GM12878 (cell line): ENCODE results near the gene KLHL30. TPM values are rescaled to one million over a fixed set of nuclear protein-coding genes. Genes with fewer than 3 reads are reported as not detected.

Source experiments
- ATAC-seq: fragments of 200-7000 bp; cut with Tn5 transposase; 3 replicates; pipeline ENCODE4 v1.9.1; 2020; ENCODE audit warnings: mild to moderate bottlenecking, moderate library complexity
- BruUV-seq: library from RNA; stranded (reverse); fragments of 400-500 nt; replicated peaks from 2 replicates; lab custom pipeline; 2021; lab: Mats Ljungman, UMichigan
- CTCF ChIA-PET: fragments of 300-600 bp; sonication (Branson Sonifier 250); formaldehyde crosslinking; extraction: SDS; loops from one replicate; lab custom pipeline; 2021; ENCODE audit warnings: inconsistent platforms; lab: Yijun Ruan, JAX
- POLR2A ChIA-PET: fragments of 350-600 bp; formaldehyde crosslinking; extraction: SDS; loops from one replicate; lab custom pipeline; 2021; ENCODE audit warnings: inconsistent platforms; lab: Charles Lee
- RAD21 ChIA-PET: fragments of 300-600 bp; sonication (Branson Sonifier 250); formaldehyde crosslinking; loops from one replicate; lab custom pipeline; 2023; ENCODE audit warnings: antibody characterized with exemption; ENCODE audit not compliant: unreplicated experiment; lab: Charles Lee
- SMC1A ChIA-PET: fragments of 300-600 bp; sonication (Branson Sonifier 250); formaldehyde crosslinking; loops from one replicate; lab custom pipeline; 2023; ENCODE audit not compliant: unreplicated experiment, uncharacterized antibody; lab: Charles Lee
- DNase-seq: peaks from one replicate; pipeline ENCODE4 v3.0.0-alpha.2; 2011; ENCODE audit warnings: low read depth, low spot score
- FAIRE-seq: peaks from 3 replicates; lab custom pipeline; 2011; peaks lifted over from hg19 to GRCh38; lab: Jason Lieb, UNC
- H2AFZ ChIP-seq: 2 replicates; pipeline ENCODE4 v1.6.0; 2011; ENCODE audit warnings: low read depth, low read length, control low read depth; ENCODE audit not compliant: control insufficient read depth
- H3K27ac ChIP-seq: 2 replicates; pipeline ENCODE4 v1.5.1; 2011; ENCODE audit warnings: control low read depth; ENCODE audit not compliant: control insufficient read depth, insufficient read depth
- H3K27me3 ChIP-seq, 2 experiments: replicated peaks in 1 of 2; 2 replicates each; pipeline versions ENCODE4 v1.6.0 to v1.6.1; 2011; ENCODE audit warnings: low read length in 1 of 2; ENCODE audit not compliant: control insufficient read depth in 2 of 2, insufficient read depth in 2 of 2
- H3K36me3 ChIP-seq, 2 experiments: 2 replicates each; pipeline ENCODE4 v1.5.1; 2011; ENCODE audit warnings: low read length in 1 of 2; ENCODE audit not compliant: control insufficient read depth in 2 of 2, insufficient read depth in 2 of 2
- H3K4me1 ChIP-seq: 2 replicates; pipeline ENCODE4 v1.6.1; 2011; ENCODE audit warnings: mild to moderate bottlenecking, low read length, moderate library complexity, mixed read lengths; ENCODE audit not compliant: control insufficient read depth, insufficient read depth
- H3K4me2 ChIP-seq: 2 replicates; pipeline ENCODE4 v1.6.0; 2011; ENCODE audit warnings: control low read depth; ENCODE audit not compliant: control insufficient read depth, insufficient read depth
- H3K4me3 ChIP-seq: fragments of 200-600 bp; sonication (generic); 2 replicates; pipeline ENCODE4 v1.5.1; 2016
- H3K79me2 ChIP-seq: 2 replicates; pipeline ENCODE4 v1.6.0; 2011; ENCODE audit warnings: low read length; ENCODE audit not compliant: control insufficient read depth, insufficient read depth
- H3K9ac ChIP-seq: 2 replicates; pipeline ENCODE4 v1.8.0; 2011; ENCODE audit warnings: low read length, control low read depth, mixed read lengths; ENCODE audit not compliant: control insufficient read depth, insufficient read depth
- H3K9me3 ChIP-seq: replicated peaks from 3 replicates; pipeline ENCODE4 v1.5.1; 2011; ENCODE audit warnings: mild to moderate bottlenecking, low read length; ENCODE audit not compliant: control insufficient read depth, insufficient read depth
- H4K20me1 ChIP-seq: 2 replicates; pipeline ENCODE4 v1.6.0; 2011; ENCODE audit not compliant: control insufficient read depth, insufficient read depth
- ASH2L ChIP-seq: fragments of 300-600, 200-600 bp; sonication (generic); IDR thresholded peaks from 2 replicates; pipeline ENCODE4 v1.6.1; 2017; ENCODE audit warnings: low read depth, mild to moderate bottlenecking, borderline replicate concordance
- CBFB ChIP-seq: IDR thresholded peaks from 2 replicates; pipeline ENCODE4 v1.6.1; 2016; ENCODE audit warnings: antibody characterized with exemption, low read depth
- CHD1 ChIP-seq: IDR thresholded peaks from 2 replicates; pipeline ENCODE4 v1.6.1; 2012; ENCODE audit warnings: low read depth, low read length, improper control_type of control experiment
- CREB1 ChIP-seq: IDR thresholded peaks from 2 replicates; pipeline ENCODE4 v1.6.1; 2012; ENCODE audit warnings: low read depth, mild to moderate bottlenecking, inconsistent platforms
- KAT2A ChIP-seq: conservative IDR thresholded peaks from 2 replicates; pipeline ENCODE4 v1.6.1; 2011; ENCODE audit warnings: low read depth, low read length; ENCODE audit not compliant: control insufficient read depth
- LARP7 ChIP-seq: fragments of 450-650 bp; IDR thresholded peaks from 2 replicates; pipeline ENCODE4 v1.6.1; 2017; ENCODE audit warnings: mild to moderate bottlenecking
- NR2C2 ChIP-seq: IDR thresholded peaks from 2 replicates; pipeline ENCODE4 v1.6.1; 2011; ENCODE audit warnings: borderline replicate concordance, low read depth; ENCODE audit not compliant: control insufficient read depth, insufficient read length
- POLR2A ChIP-seq: IDR thresholded peaks from 2 replicates; pipeline ENCODE4 v1.6.1; 2011; ENCODE audit warnings: low read depth, mild to moderate bottlenecking, low read length
- RAD21 ChIP-seq: IDR thresholded peaks from 2 replicates; pipeline ENCODE4 v1.6.1; 2011; ENCODE audit warnings: mild to moderate bottlenecking, low read depth, low read length, moderate library complexity; ENCODE audit not compliant: insufficient read depth
- RFX5 ChIP-seq: IDR thresholded peaks from 2 replicates; pipeline ENCODE4 v1.6.1; 2011; ENCODE audit warnings: low read depth, low read length, improper control_type of control experiment
- STAT3 ChIP-seq: IDR thresholded peaks from 2 replicates; pipeline ENCODE4 v1.6.1; 2011; ENCODE audit warnings: low read depth, low read length, improper control_type of control experiment
- ZZZ3 ChIP-seq: IDR thresholded peaks from 2 replicates; pipeline ENCODE4 v1.6.1; 2011; ENCODE audit warnings: low read depth; ENCODE audit not compliant: control insufficient read depth, insufficient read length
- WGBS: methylation state at CpG from one replicate; pipeline ENCODE4 v1.1.6; 2016; ENCODE audit warnings: low lambda C conversion rate; ENCODE audit not compliant: insufficient replicate concordance, insufficient coverage; ENCODE audit errors: missing lambda C conversion rate; 5-methylcytosine and 5-hydroxymethylcytosine counted together
- in situ Hi-C: fragments of 300-500 bp; cut with MboI; formaldehyde crosslinking; loops from 9 replicates; pipeline ENCODE4 v1.14.3; 2018; ENCODE audit warnings: mixed read lengths
- intact Hi-C: fragments of 100-400 bp; cut with micrococcal nuclease; formaldehyde crosslinking; loops from one replicate; pipeline ENCODE4 v1.14.2; 2022; ENCODE audit not compliant: unreplicated experiment
- polyA plus RNA-seq, 11 experiments: library from polyadenylated mRNA; depleted of rRNA in 4 of 11; unstranded in 6 of 11; stranded (reverse) in 5 of 11; fragments of >200 nt; fragmentation: Nextera tagmentation in 4 of 11; fragmentation: Illumina TruSeq in 1 of 11; extraction: Ambion mirVana in 4 of 11; extraction: Trizol in 1 of 11; gene quantifications; 1 replicate in 1 of 11; 2 replicates in 10 of 11; pipeline versions ENCODE4 v1.2.1 to v1.2.3, GENCODE V29; 2011 to 2016; ENCODE audit warnings: inconsistent platforms in 2 of 11, missing spikeins in 2 of 11, low read depth in 1 of 11
- total RNA-seq, 4 experiments: library from RNA; depleted of rRNA in 3 of 4; stranded (reverse); fragments of >200 nt in 3 of 4; fragmentation: Illumina TruSeq in 1 of 4; extraction: Trizol in 1 of 4; gene quantifications; 2 replicates each; pipeline versions ENCODE4 v1.2.1 to v1.2.3, GENCODE V29; 2013 to 2021
- TF ChIP-seq, protein P1 (sequence below): fragments of 450-650 bp; conservative IDR thresholded peaks from 2 replicates; pipeline ENCODE4 v1.6.1; 2017; ENCODE audit warnings: mild to moderate bottlenecking, moderate library complexity

Gene KLHL30
- total and polyA plus RNA-seq, 10 of the 15 experiments (the other 5 are each of a cell fraction or from before 2014, with no cell fraction given): 0.03 TPM; not detected in 9

DNA sequence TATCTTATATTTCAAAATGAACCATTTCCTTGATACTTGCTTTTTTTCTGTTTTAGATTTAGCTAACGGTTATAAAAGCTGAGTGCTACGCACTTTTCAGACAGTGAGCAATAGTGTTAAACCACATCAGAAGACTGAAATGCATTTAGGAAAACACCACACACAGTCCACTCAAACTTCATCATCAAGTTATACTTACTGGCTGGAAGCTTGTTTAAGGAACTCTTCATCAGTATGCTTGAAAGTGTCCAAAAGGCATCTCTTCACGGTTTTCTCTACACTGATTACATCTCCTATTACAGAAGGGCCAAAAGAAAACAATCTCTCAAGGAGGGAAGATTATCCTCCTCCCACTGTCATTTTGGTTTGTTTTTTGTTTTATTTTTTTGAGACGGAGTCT is 45.4 kb downstream of the KLHL30 start:
- DNase-seq (no peak), ATAC-seq (no peak), FAIRE-seq (no peak)
- TF ChIP-seq, protein P1, sequence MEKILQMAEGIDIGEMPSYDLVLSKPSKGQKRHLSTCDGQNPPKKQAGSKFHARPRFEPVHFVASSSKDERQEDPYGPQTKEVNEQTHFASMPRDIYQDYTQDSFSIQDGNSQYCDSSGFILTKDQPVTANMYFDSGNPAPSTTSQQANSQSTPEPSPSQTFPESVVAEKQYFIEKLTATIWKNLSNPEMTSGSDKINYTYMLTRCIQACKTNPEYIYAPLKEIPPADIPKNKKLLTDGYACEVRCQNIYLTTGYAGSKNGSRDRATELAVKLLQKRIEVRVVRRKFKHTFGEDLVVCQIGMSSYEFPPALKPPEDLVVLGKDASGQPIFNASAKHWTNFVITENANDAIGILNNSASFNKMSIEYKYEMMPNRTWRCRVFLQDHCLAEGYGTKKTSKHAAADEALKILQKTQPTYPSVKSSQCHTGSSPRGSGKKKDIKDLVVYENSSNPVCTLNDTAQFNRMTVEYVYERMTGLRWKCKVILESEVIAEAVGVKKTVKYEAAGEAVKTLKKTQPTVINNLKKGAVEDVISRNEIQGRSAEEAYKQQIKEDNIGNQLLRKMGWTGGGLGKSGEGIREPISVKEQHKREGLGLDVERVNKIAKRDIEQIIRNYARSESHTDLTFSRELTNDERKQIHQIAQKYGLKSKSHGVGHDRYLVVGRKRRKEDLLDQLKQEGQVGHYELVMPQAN: no peak
- no peak for TF ChIP-seq CREB1
- no peak for TF ChIP-seq CBFB
- no peak for TF ChIP-seq STAT3
- TF ChIP-seq ZZZ3: no peak
- no peak for TF ChIP-seq ASH2L
- no peak for TF ChIP-seq CHD1
- TF ChIP-seq KAT2A: no peak
- no peak for TF ChIP-seq RAD21
- TF ChIP-seq NR2C2: no peak
- no peak for TF ChIP-seq LARP7
- no peak for TF ChIP-seq RFX5
- TF ChIP-seq POLR2A: no peak
- Histone ChIP-seq H4K20me1 (no peaks in the 10 kb centered on the region), H2AFZ (no peak overlapping the region), H3K36me3 (peaks cover 32 to 44% of the 10 kb centered on the region in 2 experiments), H3K4me3 (no peak overlapping the region), H3K4me1 (no peaks in the 10 kb centered on the region), H3K4me2 (no peak overlapping the region), H3K9me3 (no peaks in the 10 kb centered on the region), H3K9ac (no peak overlapping the region), H3K27me3 (no peaks in the 10 kb centered on the region), H3K79me2 (no peaks in the 10 kb centered on the region), H3K27ac (no peak overlapping the region)
- CTCF ChIA-PET: no interaction called here
- in situ Hi-C loops: no loop called here
- RAD21 ChIA-PET: no interaction called here
- POLR2A ChIA-PET: no interaction called here
- SMC1A ChIA-PET: interaction anchor here (1.3 kb wide), 1 partner anchor 15 kb away, joined by 3 read pairs; no protein-coding TSS in a partner anchor
- intact Hi-C loops: no loop called here
- WGBS: 84% methylated on average over 4 of the region's 4 CpGs
- BruUV-seq: no TSS peak
